ENCODE data around the gene KRTAP1-1. TPM values are rescaled to one million over a fixed set of nuclear protein-coding genes. Genes with fewer than 3 reads are reported as not detected.

KRTAP1-1 gene
- total and polyA plus RNA-seq, 2 of the 8 experiments (the other 6 are each of a cell fraction or from before 2014, with no cell fraction given): not detected

DNA sequence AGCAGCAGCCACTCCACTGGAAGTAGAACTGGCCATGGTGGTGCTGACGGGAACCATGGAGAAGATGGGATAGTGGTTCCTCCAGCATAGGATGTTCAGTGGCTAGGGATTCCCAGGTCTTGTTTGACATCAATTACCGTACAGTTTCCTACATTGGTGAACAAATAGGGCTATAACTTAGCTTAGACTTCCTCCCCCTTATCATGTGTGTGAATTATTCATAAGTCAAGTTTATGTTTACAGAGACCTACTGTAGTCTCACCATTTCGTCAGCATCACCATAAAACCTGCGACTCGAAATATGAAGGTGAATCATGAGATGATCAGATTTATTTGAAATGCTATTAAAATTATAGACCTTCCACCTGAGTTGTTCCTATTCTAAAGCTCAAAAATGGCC, 17.5 kb upstream of the KRTAP1-1 start (continued):
- TF ChIP-seq GTF2F1 (IDR thresholded peaks at IDR 0.05; ENCODE audit: borderline replicate concordance, low read depth, low read length): no peak
- TF ChIP-seq, protein P1, sequence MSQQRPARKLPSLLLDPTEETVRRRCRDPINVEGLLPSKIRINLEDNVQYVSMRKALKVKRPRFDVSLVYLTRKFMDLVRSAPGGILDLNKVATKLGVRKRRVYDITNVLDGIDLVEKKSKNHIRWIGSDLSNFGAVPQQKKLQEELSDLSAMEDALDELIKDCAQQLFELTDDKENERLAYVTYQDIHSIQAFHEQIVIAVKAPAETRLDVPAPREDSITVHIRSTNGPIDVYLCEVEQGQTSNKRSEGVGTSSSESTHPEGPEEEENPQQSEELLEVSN (IDR thresholded peaks at IDR 0.05): no peak
- TF ChIP-seq, protein P2, sequence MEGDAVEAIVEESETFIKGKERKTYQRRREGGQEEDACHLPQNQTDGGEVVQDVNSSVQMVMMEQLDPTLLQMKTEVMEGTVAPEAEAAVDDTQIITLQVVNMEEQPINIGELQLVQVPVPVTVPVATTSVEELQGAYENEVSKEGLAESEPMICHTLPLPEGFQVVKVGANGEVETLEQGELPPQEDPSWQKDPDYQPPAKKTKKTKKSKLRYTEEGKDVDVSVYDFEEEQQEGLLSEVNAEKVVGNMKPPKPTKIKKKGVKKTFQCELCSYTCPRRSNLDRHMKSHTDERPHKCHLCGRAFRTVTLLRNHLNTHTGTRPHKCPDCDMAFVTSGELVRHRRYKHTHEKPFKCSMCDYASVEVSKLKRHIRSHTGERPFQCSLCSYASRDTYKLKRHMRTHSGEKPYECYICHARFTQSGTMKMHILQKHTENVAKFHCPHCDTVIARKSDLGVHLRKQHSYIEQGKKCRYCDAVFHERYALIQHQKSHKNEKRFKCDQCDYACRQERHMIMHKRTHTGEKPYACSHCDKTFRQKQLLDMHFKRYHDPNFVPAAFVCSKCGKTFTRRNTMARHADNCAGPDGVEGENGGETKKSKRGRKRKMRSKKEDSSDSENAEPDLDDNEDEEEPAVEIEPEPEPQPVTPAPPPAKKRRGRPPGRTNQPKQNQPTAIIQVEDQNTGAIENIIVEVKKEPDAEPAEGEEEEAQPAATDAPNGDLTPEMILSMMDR (IDR thresholded peaks at IDR 0.05; ENCODE audit: control extremely low read depth in 1 of 3, insufficient read depth in 1 of 3, low read depth in 1 of 3, low read length in 3 of 3): no peak

All from H1 (cell line).